Liver (tissue), 9 donors: ENCODE data around the gene OR1I1. TPM values are rescaled to one million over a fixed set of nuclear protein-coding genes. Genes with fewer than 3 reads are reported as not detected.

Source experiments
- DNase-seq: peaks from one replicate; pipeline ENCODE4 v3.0.0-alpha.2; 2017; ENCODE audit warnings: low spot score
- H3K27ac ChIP-seq, 2 donors: one replicate each; pipeline ENCODE4 v1.7.0; 2013; ENCODE audit warnings: inconsistent platforms in 2 of 2, low read length in 2 of 2, control low read depth in 1 of 2, low read depth in 1 of 2, mild to moderate bottlenecking in 1 of 2
- H3K27me3 ChIP-seq, 4 donors: one replicate each; pipeline versions ENCODE4 v1.6.1 to v1.7.0; 2013; ENCODE audit warnings: low read length in 3 of 4, inconsistent platforms in 1 of 4, mild to moderate bottlenecking in 1 of 4, moderate library complexity in 1 of 4; ENCODE audit not compliant: control insufficient read depth in 4 of 4, insufficient read depth in 4 of 4
- H3K36me3 ChIP-seq, 4 donors: one replicate each; pipeline versions ENCODE4 v1.6.1 to v1.7.0; 2013; ENCODE audit warnings: low read length in 3 of 4, mild to moderate bottlenecking in 3 of 4, low read depth in 1 of 4, moderate library complexity in 1 of 4; ENCODE audit not compliant: control insufficient read depth in 4 of 4, insufficient read depth in 3 of 4
- H3K4me1 ChIP-seq, 4 donors: one replicate each; pipeline versions ENCODE4 v1.6.1 to v1.7.0; 2013; ENCODE audit warnings: low read length in 3 of 4, mild to moderate bottlenecking in 3 of 4, moderate library complexity in 1 of 4; ENCODE audit not compliant: control insufficient read depth in 4 of 4, insufficient read depth in 4 of 4
- H3K4me3 ChIP-seq, 3 donors: one replicate each; pipeline versions ENCODE4 v1.6.1 to v1.7.0; 2013; ENCODE audit warnings: low read length in 3 of 3, control low read depth in 1 of 3, low read depth in 1 of 3, mild to moderate bottlenecking in 1 of 3
- H3K9ac ChIP-seq, 2 donors: one replicate each; pipeline ENCODE4 v1.7.0; 2013; ENCODE audit warnings: low read length in 2 of 2, mild to moderate bottlenecking in 2 of 2, moderate library complexity in 2 of 2, control low read depth in 1 of 2, low read depth in 1 of 2
- H3K9me3 ChIP-seq, 4 donors: one replicate each; pipeline versions ENCODE4 v1.6.1 to v1.7.0; 2013; ENCODE audit warnings: low read length in 3 of 4; ENCODE audit not compliant: control insufficient read depth in 4 of 4
- ATF3 ChIP-seq: IDR thresholded peaks from 2 replicates; pipeline ENCODE4 v1.6.1; 2016; ENCODE audit warnings: antibody characterized with exemption
- CTCF ChIP-seq: fragments of 150-350 bp; IDR thresholded peaks from 2 replicates; pipeline ENCODE4 v1.5.1; 2017; ENCODE audit warnings: improper control_type of control experiment, low read depth, low read length; ENCODE audit not compliant: missing input control
- EGR1 ChIP-seq, 2 donors: IDR thresholded peaks; 2 replicates each; pipeline ENCODE4 v1.6.1; 2016 to 2018; ENCODE audit warnings: antibody characterized with exemption in 2 of 2, low read depth in 2 of 2
- FOXA1 ChIP-seq: IDR thresholded peaks from 2 replicates; pipeline ENCODE4 v1.6.1; 2016; ENCODE audit warnings: antibody characterized with exemption
- FOXA2 ChIP-seq: IDR thresholded peaks from 2 replicates; pipeline ENCODE4 v1.6.1; 2016; ENCODE audit warnings: antibody characterized with exemption
- GABPA ChIP-seq, 2 donors: IDR thresholded peaks in 1 of 2; conservative IDR thresholded peaks in 1 of 2; 2 replicates each; pipeline ENCODE4 v1.6.1; 2016; ENCODE audit warnings: antibody characterized with exemption in 2 of 2, mild to moderate bottlenecking in 1 of 2, moderate library complexity in 1 of 2
- HNF4A ChIP-seq, 2 donors: conservative IDR thresholded peaks; 2 replicates each; pipeline ENCODE4 v1.6.1; 2016; ENCODE audit warnings: antibody characterized with exemption in 2 of 2, mild to moderate bottlenecking in 2 of 2
- HNF4G ChIP-seq: IDR thresholded peaks from 2 replicates; pipeline ENCODE4 v1.6.1; 2016; ENCODE audit warnings: antibody characterized with exemption
- JUND ChIP-seq, 2 donors: IDR thresholded peaks; 2 replicates each; pipeline ENCODE4 v1.6.1; 2016; ENCODE audit warnings: antibody characterized with exemption in 2 of 2
- MAX ChIP-seq: IDR thresholded peaks from 2 replicates; pipeline ENCODE4 v1.6.1; 2016; ENCODE audit warnings: antibody characterized with exemption
- NR2F2 ChIP-seq: IDR thresholded peaks from 2 replicates; pipeline ENCODE4 v1.6.1; 2016; ENCODE audit warnings: antibody characterized with exemption
- RAD21 ChIP-seq, 2 donors: IDR thresholded peaks; 2 replicates each; pipeline ENCODE4 v1.6.1; 2016; ENCODE audit warnings: antibody characterized with exemption in 2 of 2, mild to moderate bottlenecking in 2 of 2
- REST ChIP-seq: IDR thresholded peaks from 2 replicates; pipeline ENCODE4 v1.6.1; 2016; ENCODE audit warnings: antibody characterized with exemption, mild to moderate bottlenecking
- RXRA ChIP-seq, 2 donors: IDR thresholded peaks; 2 replicates each; pipeline ENCODE4 v1.6.1; 2017 to 2018; ENCODE audit warnings: antibody characterized with exemption in 2 of 2, mild to moderate bottlenecking in 1 of 2
- SP1 ChIP-seq: IDR thresholded peaks from 2 replicates; pipeline ENCODE4 v1.6.1; 2018; ENCODE audit warnings: antibody characterized with exemption, mild to moderate bottlenecking
- TAF1 ChIP-seq: conservative IDR thresholded peaks from 2 replicates; pipeline ENCODE4 v1.6.1; 2016; ENCODE audit warnings: antibody characterized with exemption, mild to moderate bottlenecking
- YY1 ChIP-seq: IDR thresholded peaks from 2 replicates; pipeline ENCODE4 v1.6.1; 2016; ENCODE audit warnings: antibody characterized with exemption, mild to moderate bottlenecking
- ZBTB33 ChIP-seq: IDR thresholded peaks from 2 replicates; pipeline ENCODE4 v1.6.1; 2016; ENCODE audit warnings: antibody characterized with exemption
- WGBS: extraction: QIAGEN DNeasy Blood & Tissue Kit; methylation state at CpG from one replicate; pipeline ENCODE4 v1.1.7; 2013; 5-methylcytosine and 5-hydroxymethylcytosine counted together
- polyA plus RNA-seq, 2 donors: library from polyadenylated mRNA; stranded (reverse) in 1 of 2; unstranded in 1 of 2; fragments of 200-250 nt in 1 of 2; fragments of >200 nt in 1 of 2; fragmentation: Nextera tagmentation in 1 of 2; extraction: Ambion mirVana in 1 of 2; gene quantifications; one replicate each; pipeline versions ENCODE4 v1.2.1 to v1.2.3, GENCODE V29; 2013 to 2015
- total RNA-seq, 2 donors: library from RNA; depleted of rRNA; stranded (reverse); fragments of >200 nt; gene quantifications; one replicate each; pipeline ENCODE4 v1.2.3, GENCODE V29; 2014
- donor health status: healthy.
- donor health status: healthy.
- donor health status: healthy.
- donor health status: healthy.
- donor health status: healthy.

The OR1I1 gene
- total and polyA plus RNA-seq, 4 donors: not detected

GRCh38 chr19:15104003-15104402 is 22.0 kb downstream of the OR1I1 start:
- no peak for DNase-seq
- Histone ChIP-seq H3K27me3 (no peaks in the 10 kb centered on the region), H3K9me3 (peaks cover 2 to 6% (median 3%) of the 10 kb centered on the region in 4 donors), H3K9ac (no peak overlapping the region), H3K4me3 (no peak overlapping the region), H3K4me1 (peaks cover 0 to 8% (median 0%) of the 10 kb centered on the region in 4 donors), H3K27ac (no peak overlapping the region), H3K36me3 (no peaks in the 10 kb centered on the region)
- TF ChIP-seq GABPA (IDR thresholded peaks at IDR 0.05 in 1 of 2, conservative IDR thresholded peaks at IDR 0.05 in 1 of 2): no peak
- TF ChIP-seq HNF4A (conservative IDR thresholded peaks at IDR 0.05): no peak
- TF ChIP-seq ZBTB33: no peak
- TF ChIP-seq MAX: no peak
- TF ChIP-seq CTCF: no peak
- TF ChIP-seq FOXA2: no peak
- no peak for TF ChIP-seq FOXA1
- TF ChIP-seq NR2F2: no peak
- TF ChIP-seq REST: no peak
- TF ChIP-seq EGR1 (IDR thresholded peaks at IDR 0.05; ENCODE audit: low read depth in 2 of 2): no peak
- TF ChIP-seq RXRA (IDR thresholded peaks at IDR 0.05): no peak
- TF ChIP-seq RAD21 (IDR thresholded peaks at IDR 0.05): no peak
- TF ChIP-seq TAF1: no peak
- no peak for TF ChIP-seq YY1
- TF ChIP-seq SP1: no peak
- TF ChIP-seq HNF4G: no peak
- no peak for TF ChIP-seq ATF3
- no peak for TF ChIP-seq JUND (IDR thresholded peaks at IDR 0.05)
- 97% methylated on average over 1 of the region's 1 CpG for WGBS
